Transverse colon (tissue), 4 donors: ENCODE measurements around the gene ZG16B. TPM values are rescaled to one million over a fixed set of nuclear protein-coding genes. Genes with fewer than 3 reads are reported as not detected.

Experiments
- DNase-seq: peaks from one replicate; pipeline ENCODE4 v3.0.0-alpha.2; 2019
- H3K27ac ChIP-seq, 4 donors: fragments of 200-600 bp; sonication (generic); 2 replicates each; pipeline ENCODE4 v1.5.1; 2016 to 2018; ENCODE audit warnings: inconsistent platforms in 4 of 4
- H3K27me3 ChIP-seq: fragments of 200-600 bp; sonication (generic); 2 replicates; pipeline ENCODE4 v1.5.1; 2017; ENCODE audit warnings: inconsistent platforms
- H3K36me3 ChIP-seq, 4 donors: fragments of 200-600 bp; sonication (generic); 2 replicates each; pipeline ENCODE4 v1.5.1; 2017 to 2019; ENCODE audit warnings: inconsistent platforms in 4 of 4
- H3K4me1 ChIP-seq, 4 donors: fragments of 200-600 bp; sonication (generic); 2 replicates each; pipeline ENCODE4 v1.5.1; 2017 to 2020; ENCODE audit warnings: inconsistent platforms in 4 of 4
- H3K4me3 ChIP-seq, 4 donors: fragments of 200-600 bp; sonication (generic); 1 replicate in 1 of 4; 2 replicates in 3 of 4; pipeline versions ENCODE4 v1.5.1 to v1.6.1; 2017 to 2019; ENCODE audit warnings: inconsistent platforms in 4 of 4
- H3K9me3 ChIP-seq, 2 donors: fragments of 200-600 bp; sonication (generic); 2 replicates each; pipeline ENCODE4 v1.5.1; 2017 to 2019; ENCODE audit warnings: inconsistent platforms in 2 of 2
- CTCF ChIP-seq, 5 experiments: fragments of 200-600 bp in 3 of 5; fragments of 450-650 bp in 2 of 5; sonication (generic) in 3 of 5; IDR thresholded peaks; 1 replicate in 2 of 5; 2 replicates in 3 of 5; pipeline ENCODE4 v1.5.1; 2016 to 2017; ENCODE audit warnings: antibody characterized with exemption in 5 of 5, inconsistent platforms in 3 of 5, mild to moderate bottlenecking in 2 of 5, moderate library complexity in 1 of 5
- EP300 ChIP-seq: sonication (generic); formaldehyde crosslinking; IDR thresholded peaks from one replicate; pipeline ENCODE4 v1.6.1; 2017; ENCODE audit warnings: antibody characterized with exemption, low read depth
- POLR2A ChIP-seq: fragments of 450-650 bp; IDR thresholded peaks from one replicate; pipeline ENCODE4 v1.6.1; 2016; ENCODE audit warnings: antibody characterized with exemption, mild to moderate bottlenecking, moderate library complexity
- POLR2AphosphoS5 ChIP-seq, 3 donors: sonication (generic); formaldehyde crosslinking; IDR thresholded peaks; one replicate each; pipeline ENCODE4 v1.6.1; 2016; ENCODE audit warnings: antibody characterized with exemption in 3 of 3
- WGBS, 2 donors: methylation state at CpG; one replicate each; pipeline ENCODE4 v1.1.5; 2018; ENCODE audit warnings: low coverage in 1 of 2; 5-methylcytosine and 5-hydroxymethylcytosine counted together
- in situ Hi-C, 4 donors: fragments of 200-750 bp; cut with MboI; loops; one replicate each; pipeline versions ENCODE4 v1.15.0 to v1.15.1; 2017; ENCODE audit warnings: low sequenced_read_pairs in 3 of 4, low pct_ligation_motif_present in 1 of 4, low pct_unique_long_range_greater_than_20kb in 1 of 4
- intact Hi-C: fragments of 100-400 bp; cut with DNase I; formaldehyde crosslinking; loops from one replicate; pipeline ENCODE4 v1.15.1; 2023; ENCODE audit warnings: low total_unique reads
- total RNA-seq, 4 donors: library from RNA; depleted of rRNA; stranded (reverse); fragments of >200 nt; gene quantifications; one replicate each; pipeline ENCODE4 v1.1.0, GENCODE V29; 2016

The ZG16B gene
- total RNA-seq, 4 donors from 2014 or later, result 5.2 to 28.3 (median 15.9) TPM; not detected in 1

- H3K27ac ChIP-seq, result no peak overlapping the region
- intact Hi-C loops, result no loop called here
- peaks cover 34% of the 10 kb centered on the region for H3K27me3 ChIP-seq
- H3K4me1 ChIP-seq, result peaks cover 0 to 24% (median 10%) of the 10 kb centered on the region in 4 donors
- in situ Hi-C loops, result no loop called here
- no peaks in the 10 kb centered on the region for H3K9me3 ChIP-seq
- TF ChIP-seq POLR2A (no peak), POLR2AphosphoS5 (IDR thresholded peaks at IDR 0.05) (no peak), CTCF (IDR thresholded peaks at IDR 0.05) (no peak), EP300 (no peak)
- H3K36me3 ChIP-seq, result no peaks in the 10 kb centered on the region
- no peak for DNase-seq
- WGBS, 2 donors, result 88 to 92% methylated on average over 10 of the region's 10 CpGs
- H3K4me3 ChIP-seq, result no peak overlapping the region
Observed at GRCh38 chr16:2792940-2793339, 37.2 kb upstream of the ZG16B start.

- intact Hi-C loops (no loop called here), in situ Hi-C loops (no loop called here)
- peaks cover 27% of the 10 kb centered on the region for H3K27me3 ChIP-seq
- H3K36me3 ChIP-seq, result no peaks in the 10 kb centered on the region
- peak; percentile 60 for DNase-seq
- TF ChIP-seq EP300, result no peak
- TF ChIP-seq CTCF (IDR thresholded peaks at IDR 0.05), result no peak
- no peak for TF ChIP-seq POLR2A
- TF ChIP-seq POLR2AphosphoS5 (IDR thresholded peaks at IDR 0.05), result peak in 1 of 3 donors; percentile 16
- H3K27ac ChIP-seq, result peak overlapping the region; percentile 65 to 79 (median 71)
- H3K4me3 ChIP-seq, result no peak overlapping the region
- peaks cover 0 to 33% (median 17%) of the 10 kb centered on the region in 4 donors for H3K4me1 ChIP-seq
- 35 to 48% methylated on average over 4 to 7 of the region's 7 CpGs for WGBS, 2 donors
- H3K9me3 ChIP-seq, result no peaks in the 10 kb centered on the region
Observed at GRCh38 chr16:2795395-2796143, 34.5 kb upstream of the ZG16B start.

- 90% methylated on average over 39 of the region's 39 CpGs; no CpG with 5 or more reads in 1 of the 2 donors for WGBS, 2 donors
- Histone ChIP-seq H3K27me3 (peaks cover 9% of the 10 kb centered on the region), H3K9me3 (peaks cover 2 to 3% of the 10 kb centered on the region in 2 donors), H3K27ac (peak overlapping the region in 3 of 4 donors; percentile 75 to 79 (median 77)), H3K4me1 (peaks cover 0 to 31% (median 17%) of the 10 kb centered on the region in 4 donors), H3K36me3 (no peaks in the 10 kb centered on the region), H3K4me3 (no peak overlapping the region)
- DNase-seq, result no peak
- TF ChIP-seq POLR2A (no peak), CTCF (IDR thresholded peaks at IDR 0.05) (no peak), POLR2AphosphoS5 (IDR thresholded peaks at IDR 0.05) (no peak), EP300 (no peak)
- in situ Hi-C loops, result no loop called here
- intact Hi-C loops, result no loop called here
Observed at GRCh38 chr16:2798723-2799204, 31.3 kb upstream of the ZG16B start.

- no peaks in the 10 kb centered on the region for H3K36me3 ChIP-seq
- DNase-seq, result no peak
- peaks cover 9% of the 10 kb centered on the region for H3K27me3 ChIP-seq
- H3K4me3 ChIP-seq, result no peak overlapping the region
- TF ChIP-seq EP300, result no peak
- TF ChIP-seq POLR2A, result no peak
- TF ChIP-seq CTCF (IDR thresholded peaks at IDR 0.05), result no peak
- no peak for TF ChIP-seq POLR2AphosphoS5 (IDR thresholded peaks at IDR 0.05)
- peaks cover 7 to 9% of the 10 kb centered on the region in 2 donors for H3K9me3 ChIP-seq
- peaks cover 0 to 26% (median 15%) of the 10 kb centered on the region in 4 donors for H3K4me1 ChIP-seq
- intact Hi-C loops (no loop called here), in situ Hi-C loops (no loop called here)
- H3K27ac ChIP-seq, result peak overlapping the region; percentile 70 to 79 (median 76)
- WGBS, 2 donors, result 84% methylated on average over 21 of the region's 21 CpGs; no CpG with 5 or more reads in 1 of the 2 donors
Observed at GRCh38 chr16:2799205-2799858, 30.8 kb upstream of the ZG16B start.
